ENCODE measurements around the gene ATRN. TPM values are rescaled to one million over a fixed set of nuclear protein-coding genes. Genes with fewer than 3 reads are reported as not detected.

ATRN gene
- total RNA-seq, 1 experiment from 2014 or later: 19.9 TPM

GRCh38 chr20:3433744-3434143 is 37.1 kb upstream of the ATRN start:
- Mint-ChIP-seq H3K4me3 (no peak overlapping the region), H3K36me3 (no peaks in the 10 kb centered on the region), H3K27me3 (ENCODE audit: low read depth) (no peaks in the 10 kb centered on the region), H3K27ac (no peak overlapping the region), H3K4me1 (peaks cover 3% of the 10 kb centered on the region), H3K9me3 (no peaks in the 10 kb centered on the region)
- POLR2A ChIA-PET: no interaction called here
- ATAC-seq (no peak), DNase-seq (ENCODE audit: low spot score) (no peak)
- TF ChIP-seq, protein P1, sequence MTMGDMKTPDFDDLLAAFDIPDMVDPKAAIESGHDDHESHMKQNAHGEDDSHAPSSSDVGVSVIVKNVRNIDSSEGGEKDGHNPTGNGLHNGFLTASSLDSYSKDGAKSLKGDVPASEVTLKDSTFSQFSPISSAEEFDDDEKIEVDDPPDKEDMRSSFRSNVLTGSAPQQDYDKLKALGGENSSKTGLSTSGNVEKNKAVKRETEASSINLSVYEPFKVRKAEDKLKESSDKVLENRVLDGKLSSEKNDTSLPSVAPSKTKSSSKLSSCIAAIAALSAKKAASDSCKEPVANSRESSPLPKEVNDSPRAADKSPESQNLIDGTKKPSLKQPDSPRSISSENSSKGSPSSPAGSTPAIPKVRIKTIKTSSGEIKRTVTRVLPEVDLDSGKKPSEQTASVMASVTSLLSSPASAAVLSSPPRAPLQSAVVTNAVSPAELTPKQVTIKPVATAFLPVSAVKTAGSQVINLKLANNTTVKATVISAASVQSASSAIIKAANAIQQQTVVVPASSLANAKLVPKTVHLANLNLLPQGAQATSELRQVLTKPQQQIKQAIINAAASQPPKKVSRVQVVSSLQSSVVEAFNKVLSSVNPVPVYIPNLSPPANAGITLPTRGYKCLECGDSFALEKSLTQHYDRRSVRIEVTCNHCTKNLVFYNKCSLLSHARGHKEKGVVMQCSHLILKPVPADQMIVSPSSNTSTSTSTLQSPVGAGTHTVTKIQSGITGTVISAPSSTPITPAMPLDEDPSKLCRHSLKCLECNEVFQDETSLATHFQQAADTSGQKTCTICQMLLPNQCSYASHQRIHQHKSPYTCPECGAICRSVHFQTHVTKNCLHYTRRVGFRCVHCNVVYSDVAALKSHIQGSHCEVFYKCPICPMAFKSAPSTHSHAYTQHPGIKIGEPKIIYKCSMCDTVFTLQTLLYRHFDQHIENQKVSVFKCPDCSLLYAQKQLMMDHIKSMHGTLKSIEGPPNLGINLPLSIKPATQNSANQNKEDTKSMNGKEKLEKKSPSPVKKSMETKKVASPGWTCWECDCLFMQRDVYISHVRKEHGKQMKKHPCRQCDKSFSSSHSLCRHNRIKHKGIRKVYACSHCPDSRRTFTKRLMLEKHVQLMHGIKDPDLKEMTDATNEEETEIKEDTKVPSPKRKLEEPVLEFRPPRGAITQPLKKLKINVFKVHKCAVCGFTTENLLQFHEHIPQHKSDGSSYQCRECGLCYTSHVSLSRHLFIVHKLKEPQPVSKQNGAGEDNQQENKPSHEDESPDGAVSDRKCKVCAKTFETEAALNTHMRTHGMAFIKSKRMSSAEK (CRISPR knock-in tag; IDR thresholded peaks at IDR 0.05; ENCODE audit: borderline replicate concordance): no peak
- TF ChIP-seq, protein P2, sequence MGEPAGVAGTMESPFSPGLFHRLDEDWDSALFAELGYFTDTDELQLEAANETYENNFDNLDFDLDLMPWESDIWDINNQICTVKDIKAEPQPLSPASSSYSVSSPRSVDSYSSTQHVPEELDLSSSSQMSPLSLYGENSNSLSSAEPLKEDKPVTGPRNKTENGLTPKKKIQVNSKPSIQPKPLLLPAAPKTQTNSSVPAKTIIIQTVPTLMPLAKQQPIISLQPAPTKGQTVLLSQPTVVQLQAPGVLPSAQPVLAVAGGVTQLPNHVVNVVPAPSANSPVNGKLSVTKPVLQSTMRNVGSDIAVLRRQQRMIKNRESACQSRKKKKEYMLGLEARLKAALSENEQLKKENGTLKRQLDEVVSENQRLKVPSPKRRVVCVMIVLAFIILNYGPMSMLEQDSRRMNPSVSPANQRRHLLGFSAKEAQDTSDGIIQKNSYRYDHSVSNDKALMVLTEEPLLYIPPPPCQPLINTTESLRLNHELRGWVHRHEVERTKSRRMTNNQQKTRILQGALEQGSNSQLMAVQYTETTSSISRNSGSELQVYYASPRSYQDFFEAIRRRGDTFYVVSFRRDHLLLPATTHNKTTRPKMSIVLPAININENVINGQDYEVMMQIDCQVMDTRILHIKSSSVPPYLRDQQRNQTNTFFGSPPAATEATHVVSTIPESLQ (CRISPR knock-in tag; IDR thresholded peaks at IDR 0.05): no peak
- no peak for TF ChIP-seq USF1 (CRISPR knock-in tag; IDR thresholded peaks at IDR 0.05)
- TF ChIP-seq USF2 (CRISPR knock-in tag; IDR thresholded peaks at IDR 0.05): no peak
- TF ChIP-seq GRHL2 (CRISPR knock-in tag; IDR thresholded peaks at IDR 0.05; ENCODE audit: insufficient replicate concordance, severe bottlenecking): no peak
- CTCF ChIA-PET: no interaction called here

GRCh38 chr20:3434232-3434631 is 36.6 kb upstream of the ATRN start:
- TF ChIP-seq NR1H2 (CRISPR knock-in tag; IDR thresholded peaks at IDR 0.05) (no peak), NR2C2 (CRISPR knock-in tag; IDR thresholded peaks at IDR 0.05) (no peak), CTCF (IDR thresholded peaks at IDR 0.05) (no peak), OVOL2 (CRISPR knock-in tag; IDR thresholded peaks at IDR 0.05; ENCODE audit: borderline replicate concordance) (no peak), SP1 (CRISPR knock-in tag; conservative IDR thresholded peaks at IDR 0.05) (no peak), ETV6 (CRISPR knock-in tag; IDR thresholded peaks at IDR 0.05) (no peak)
- TF ChIP-seq, protein P3, sequence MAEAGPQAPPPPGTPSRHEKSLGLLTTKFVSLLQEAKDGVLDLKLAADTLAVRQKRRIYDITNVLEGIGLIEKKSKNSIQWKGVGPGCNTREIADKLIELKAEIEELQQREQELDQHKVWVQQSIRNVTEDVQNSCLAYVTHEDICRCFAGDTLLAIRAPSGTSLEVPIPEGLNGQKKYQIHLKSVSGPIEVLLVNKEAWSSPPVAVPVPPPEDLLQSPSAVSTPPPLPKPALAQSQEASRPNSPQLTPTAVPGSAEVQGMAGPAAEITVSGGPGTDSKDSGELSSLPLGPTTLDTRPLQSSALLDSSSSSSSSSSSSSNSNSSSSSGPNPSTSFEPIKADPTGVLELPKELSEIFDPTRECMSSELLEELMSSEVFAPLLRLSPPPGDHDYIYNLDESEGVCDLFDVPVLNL (CRISPR knock-in tag; IDR thresholded peaks at IDR 0.05; ENCODE audit: borderline replicate concordance, low read depth): no peak
- TF ChIP-seq, protein P1 (CRISPR knock-in tag; IDR thresholded peaks at IDR 0.05; ENCODE audit: borderline replicate concordance): no peak
- TF ChIP-seq, protein P4, sequence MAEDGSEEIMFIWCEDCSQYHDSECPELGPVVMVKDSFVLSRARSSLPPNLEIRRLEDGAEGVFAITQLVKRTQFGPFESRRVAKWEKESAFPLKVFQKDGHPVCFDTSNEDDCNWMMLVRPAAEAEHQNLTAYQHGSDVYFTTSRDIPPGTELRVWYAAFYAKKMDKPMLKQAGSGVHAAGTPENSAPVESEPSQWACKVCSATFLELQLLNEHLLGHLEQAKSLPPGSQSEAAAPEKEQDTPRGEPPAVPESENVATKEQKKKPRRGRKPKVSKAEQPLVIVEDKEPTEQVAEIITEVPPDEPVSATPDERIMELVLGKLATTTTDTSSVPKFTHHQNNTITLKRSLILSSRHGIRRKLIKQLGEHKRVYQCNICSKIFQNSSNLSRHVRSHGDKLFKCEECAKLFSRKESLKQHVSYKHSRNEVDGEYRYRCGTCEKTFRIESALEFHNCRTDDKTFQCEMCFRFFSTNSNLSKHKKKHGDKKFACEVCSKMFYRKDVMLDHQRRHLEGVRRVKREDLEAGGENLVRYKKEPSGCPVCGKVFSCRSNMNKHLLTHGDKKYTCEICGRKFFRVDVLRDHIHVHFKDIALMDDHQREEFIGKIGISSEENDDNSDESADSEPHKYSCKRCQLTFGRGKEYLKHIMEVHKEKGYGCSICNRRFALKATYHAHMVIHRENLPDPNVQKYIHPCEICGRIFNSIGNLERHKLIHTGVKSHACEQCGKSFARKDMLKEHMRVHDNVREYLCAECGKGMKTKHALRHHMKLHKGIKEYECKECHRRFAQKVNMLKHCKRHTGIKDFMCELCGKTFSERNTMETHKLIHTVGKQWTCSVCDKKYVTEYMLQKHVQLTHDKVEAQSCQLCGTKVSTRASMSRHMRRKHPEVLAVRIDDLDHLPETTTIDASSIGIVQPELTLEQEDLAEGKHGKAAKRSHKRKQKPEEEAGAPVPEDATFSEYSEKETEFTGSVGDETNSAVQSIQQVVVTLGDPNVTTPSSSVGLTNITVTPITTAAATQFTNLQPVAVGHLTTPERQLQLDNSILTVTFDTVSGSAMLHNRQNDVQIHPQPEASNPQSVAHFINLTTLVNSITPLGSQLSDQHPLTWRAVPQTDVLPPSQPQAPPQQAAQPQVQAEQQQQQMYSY (CRISPR knock-in tag; IDR thresholded peaks at IDR 0.05): no peak
- peaks cover 3% of the 10 kb centered on the region for H3K4me1 Mint-ChIP-seq
- no peak for ATAC-seq
- H3K27ac Mint-ChIP-seq: no peak overlapping the region
- H3K36me3 Mint-ChIP-seq: no peaks in the 10 kb centered on the region
- no peak for DNase-seq (ENCODE audit: low spot score)
- CTCF ChIA-PET: no interaction called here
- H3K9me3 Mint-ChIP-seq: no peaks in the 10 kb centered on the region
- POLR2A ChIA-PET: no interaction called here
- no peaks in the 10 kb centered on the region for H3K27me3 Mint-ChIP-seq (ENCODE audit: low read depth)
- no peak overlapping the region for H3K4me3 Mint-ChIP-seq
